Testis (tissue), 2 donors: ENCODE measurements around the gene HDAC8.

Source experiments
- POLR2A ChIP-seq: fragments of 450-650 bp; IDR thresholded peaks from one replicate; pipeline ENCODE4 v1.6.1; 2017; ENCODE audit warnings: antibody characterized with exemption, mild to moderate bottlenecking, moderate library complexity
- TF ChIP-seq, protein P1 (sequence below), 3 experiments: fragments of 450-650 bp in 2 of 3; fragments of 200-600 bp in 1 of 3; sonication (generic) in 1 of 3; IDR thresholded peaks; one replicate each; pipeline ENCODE4 v1.5.1; 2016 to 2019; ENCODE audit warnings: antibody characterized with exemption in 3 of 3, mild to moderate bottlenecking in 2 of 3, moderate library complexity in 1 of 3

DNA sequence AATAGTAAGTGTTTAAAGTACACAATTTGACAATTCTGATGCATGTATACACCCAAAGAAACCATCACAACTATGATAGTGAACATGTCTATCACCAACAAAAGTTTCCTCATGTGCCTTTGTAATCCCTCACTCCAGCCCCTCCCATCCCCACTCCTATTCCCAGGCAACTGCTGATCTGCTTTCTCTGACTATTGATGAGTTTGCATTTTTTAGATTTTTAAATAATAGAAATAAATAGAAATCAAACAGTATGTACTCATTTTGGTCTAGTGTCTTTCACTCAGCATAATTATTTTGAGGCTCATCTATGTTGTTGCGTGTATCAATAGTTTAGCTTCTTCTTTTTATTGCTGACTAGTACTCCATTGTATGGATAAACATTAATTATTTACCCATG, 290.3 kb downstream of the HDAC8 start:
- TF ChIP-seq, protein P1, sequence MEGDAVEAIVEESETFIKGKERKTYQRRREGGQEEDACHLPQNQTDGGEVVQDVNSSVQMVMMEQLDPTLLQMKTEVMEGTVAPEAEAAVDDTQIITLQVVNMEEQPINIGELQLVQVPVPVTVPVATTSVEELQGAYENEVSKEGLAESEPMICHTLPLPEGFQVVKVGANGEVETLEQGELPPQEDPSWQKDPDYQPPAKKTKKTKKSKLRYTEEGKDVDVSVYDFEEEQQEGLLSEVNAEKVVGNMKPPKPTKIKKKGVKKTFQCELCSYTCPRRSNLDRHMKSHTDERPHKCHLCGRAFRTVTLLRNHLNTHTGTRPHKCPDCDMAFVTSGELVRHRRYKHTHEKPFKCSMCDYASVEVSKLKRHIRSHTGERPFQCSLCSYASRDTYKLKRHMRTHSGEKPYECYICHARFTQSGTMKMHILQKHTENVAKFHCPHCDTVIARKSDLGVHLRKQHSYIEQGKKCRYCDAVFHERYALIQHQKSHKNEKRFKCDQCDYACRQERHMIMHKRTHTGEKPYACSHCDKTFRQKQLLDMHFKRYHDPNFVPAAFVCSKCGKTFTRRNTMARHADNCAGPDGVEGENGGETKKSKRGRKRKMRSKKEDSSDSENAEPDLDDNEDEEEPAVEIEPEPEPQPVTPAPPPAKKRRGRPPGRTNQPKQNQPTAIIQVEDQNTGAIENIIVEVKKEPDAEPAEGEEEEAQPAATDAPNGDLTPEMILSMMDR (IDR thresholded peaks at IDR 0.05): no peak
- TF ChIP-seq POLR2A: no peak
